WTC11 (cell line): ENCODE measurements around the gene OXLD1. TPM values are rescaled to one million over a fixed set of nuclear protein-coding genes. Genes with fewer than 3 reads are reported as not detected.

Source experiments
- ATF6 ChIP-seq: sonication (generic); formaldehyde crosslinking; IDR thresholded peaks from 2 replicates; pipeline ENCODE4 v1.8.1; 2023; ENCODE audit warnings: mild to moderate bottlenecking, missing genetic modification reagents
- E2F1 ChIP-seq: sonication (generic); formaldehyde crosslinking; IDR thresholded peaks from 2 replicates; pipeline ENCODE4 v1.8.0; 2022; ENCODE audit warnings: mild to moderate bottlenecking, missing genetic modification reagents
- E2F4 ChIP-seq: sonication (generic); formaldehyde crosslinking; IDR thresholded peaks from 2 replicates; pipeline ENCODE4 v1.8.1; 2022; ENCODE audit warnings: low read depth, mild to moderate bottlenecking, moderate library complexity, missing genetic modification reagents, borderline replicate concordance
- GTF2I ChIP-seq: fragments of 250-450 bp; sonication (Bioruptor Pico); conservative IDR thresholded peaks from 2 replicates; pipeline ENCODE4 v1.4.0; 2021; ENCODE audit warnings: mild to moderate bottlenecking
- HMGA2 ChIP-seq: fragments of 250-450 bp; sonication (Bioruptor Pico); IDR thresholded peaks from 2 replicates; pipeline ENCODE4 v1.4.0; 2021; ENCODE audit warnings: mild to moderate bottlenecking, moderate library complexity
- IRF2 ChIP-seq: sonication (generic); formaldehyde crosslinking; IDR thresholded peaks from 2 replicates; pipeline ENCODE4 v1.8.0; 2022; ENCODE audit warnings: low read depth, missing genetic modification reagents, borderline replicate concordance
- JAZF1 ChIP-seq: fragments of 250-450 bp; sonication (Bioruptor Pico); IDR thresholded peaks from 2 replicates; pipeline ENCODE4 v1.9.0; 2021; ENCODE audit warnings: moderate library complexity, mild to moderate bottlenecking, inconsistent platforms
- KAT7 ChIP-seq: sonication (generic); formaldehyde crosslinking; IDR thresholded peaks from 2 replicates; pipeline ENCODE4 v1.8.1; 2023; ENCODE audit warnings: missing genetic modification reagents, mild to moderate bottlenecking, borderline replicate concordance
- MAX ChIP-seq: sonication (generic); formaldehyde crosslinking; IDR thresholded peaks from 2 replicates; pipeline ENCODE4 v1.8.0; 2022; ENCODE audit warnings: mild to moderate bottlenecking, missing genetic modification reagents
- NFATC4 ChIP-seq: fragments of 250-450 bp; sonication (Bioruptor Pico); IDR thresholded peaks from 2 replicates; pipeline ENCODE4 v1.9.0; 2021; ENCODE audit warnings: mild to moderate bottlenecking
- NR3C1 ChIP-seq: sonication (generic); formaldehyde crosslinking; conservative IDR thresholded peaks from 2 replicates; pipeline ENCODE4 v1.8.1; 2023; ENCODE audit warnings: low read depth, mild to moderate bottlenecking, missing genetic modification reagents
- PRRX2 ChIP-seq: fragments of 250-450 bp; sonication (Bioruptor Pico); IDR thresholded peaks from 2 replicates; pipeline ENCODE4 v1.8.0; 2021; ENCODE audit warnings: mild to moderate bottlenecking
- SMAD4 ChIP-seq: sonication (generic); formaldehyde crosslinking; IDR thresholded peaks from 2 replicates; pipeline ENCODE4 v1.8.0; 2022; ENCODE audit warnings: mild to moderate bottlenecking, missing genetic modification reagents
- TP53 ChIP-seq: sonication (generic); formaldehyde crosslinking; IDR thresholded peaks from 2 replicates; pipeline ENCODE4 v1.8.1; 2023; ENCODE audit warnings: mild to moderate bottlenecking, missing genetic modification reagents
- ZBTB43 ChIP-seq: sonication (generic); formaldehyde crosslinking; IDR thresholded peaks from 2 replicates; pipeline ENCODE4 v1.8.1; 2023; ENCODE audit warnings: mild to moderate bottlenecking, missing genetic modification reagents
- ZNF232 ChIP-seq: sonication (generic); formaldehyde crosslinking; IDR thresholded peaks from 2 replicates; pipeline ENCODE4 v1.8.0; 2022; ENCODE audit warnings: mild to moderate bottlenecking, missing genetic modification reagents
- ZNF317 ChIP-seq: sonication (generic); formaldehyde crosslinking; IDR thresholded peaks from 2 replicates; pipeline ENCODE4 v1.8.1; 2023; ENCODE audit warnings: low read depth, mild to moderate bottlenecking, moderate library complexity, missing genetic modification reagents, borderline replicate concordance
- total RNA-seq: library from RNA; stranded (reverse); gene quantifications from 3 replicates; pipeline ENCODE4 v1.2.3, GENCODE V29; 2021
- TF ChIP-seq, protein P1 (sequence below): fragments of 250-450 bp; sonication (Bioruptor Pico); IDR thresholded peaks from 2 replicates; pipeline ENCODE4 v1.9.0; 2021; ENCODE audit warnings: mild to moderate bottlenecking
- TF ChIP-seq, protein P2 (sequence below): sonication (generic); formaldehyde crosslinking; IDR thresholded peaks from 2 replicates; pipeline ENCODE4 v1.8.1; 2022; ENCODE audit warnings: missing genetic modification reagents, borderline replicate concordance
- TF ChIP-seq, protein P3 (sequence below): sonication (generic); formaldehyde crosslinking; IDR thresholded peaks from 2 replicates; pipeline ENCODE4 v1.8.1; 2022; ENCODE audit warnings: low read depth, missing genetic modification reagents, borderline replicate concordance
- TF ChIP-seq, protein P4 (sequence below): fragments of 250-450 bp; sonication (Bioruptor Pico); IDR thresholded peaks from 2 replicates; pipeline ENCODE4 v1.9.0; 2021; ENCODE audit warnings: mild to moderate bottlenecking
- TF ChIP-seq, protein P5 (sequence below): fragments of 250-450 bp; sonication (Bioruptor Pico); IDR thresholded peaks from 2 replicates; pipeline ENCODE4 v2.1.2; 2022; ENCODE audit warnings: mild to moderate bottlenecking, moderate library complexity

The OXLD1 gene
- total RNA-seq, 1 experiment from 2014 or later, result 49.6 TPM

- TF ChIP-seq E2F4 (CRISPR knock-in tag) (peak; percentile 72), PRRX2 (CRISPR knock-in tag) (no peak), ZNF232 (CRISPR knock-in tag) (no peak), ZBTB43 (CRISPR knock-in tag) (0 out of 2 replicates have a peak, but pooled peaks have one; percentile 14), IRF2 (no peak), TP53 (CRISPR knock-in tag) (no peak), KAT7 (CRISPR knock-in tag) (no peak), ATF6 (CRISPR knock-in tag) (no peak), E2F1 (no peak), NFATC4 (CRISPR knock-in tag) (peak; percentile 69; the same call in 1 of the 2 replicates), SMAD4 (CRISPR knock-in tag) (no peak), JAZF1 (CRISPR knock-in tag) (no peak), ZNF317 (0 out of 2 replicates have a peak, but pooled peaks have one; percentile 29), MAX (peak; percentile 69; the same call in 1 of the 2 replicates), NR3C1 (CRISPR knock-in tag) (no peak), GTF2I (no peak), HMGA2 (CRISPR knock-in tag) (no peak)
- TF ChIP-seq, protein P1, sequence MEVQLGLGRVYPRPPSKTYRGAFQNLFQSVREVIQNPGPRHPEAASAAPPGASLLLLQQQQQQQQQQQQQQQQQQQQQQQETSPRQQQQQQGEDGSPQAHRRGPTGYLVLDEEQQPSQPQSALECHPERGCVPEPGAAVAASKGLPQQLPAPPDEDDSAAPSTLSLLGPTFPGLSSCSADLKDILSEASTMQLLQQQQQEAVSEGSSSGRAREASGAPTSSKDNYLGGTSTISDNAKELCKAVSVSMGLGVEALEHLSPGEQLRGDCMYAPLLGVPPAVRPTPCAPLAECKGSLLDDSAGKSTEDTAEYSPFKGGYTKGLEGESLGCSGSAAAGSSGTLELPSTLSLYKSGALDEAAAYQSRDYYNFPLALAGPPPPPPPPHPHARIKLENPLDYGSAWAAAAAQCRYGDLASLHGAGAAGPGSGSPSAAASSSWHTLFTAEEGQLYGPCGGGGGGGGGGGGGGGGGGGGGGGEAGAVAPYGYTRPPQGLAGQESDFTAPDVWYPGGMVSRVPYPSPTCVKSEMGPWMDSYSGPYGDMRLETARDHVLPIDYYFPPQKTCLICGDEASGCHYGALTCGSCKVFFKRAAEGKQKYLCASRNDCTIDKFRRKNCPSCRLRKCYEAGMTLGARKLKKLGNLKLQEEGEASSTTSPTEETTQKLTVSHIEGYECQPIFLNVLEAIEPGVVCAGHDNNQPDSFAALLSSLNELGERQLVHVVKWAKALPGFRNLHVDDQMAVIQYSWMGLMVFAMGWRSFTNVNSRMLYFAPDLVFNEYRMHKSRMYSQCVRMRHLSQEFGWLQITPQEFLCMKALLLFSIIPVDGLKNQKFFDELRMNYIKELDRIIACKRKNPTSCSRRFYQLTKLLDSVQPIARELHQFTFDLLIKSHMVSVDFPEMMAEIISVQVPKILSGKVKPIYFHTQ (CRISPR knock-in tag), result no peak
- TF ChIP-seq, protein P2, sequence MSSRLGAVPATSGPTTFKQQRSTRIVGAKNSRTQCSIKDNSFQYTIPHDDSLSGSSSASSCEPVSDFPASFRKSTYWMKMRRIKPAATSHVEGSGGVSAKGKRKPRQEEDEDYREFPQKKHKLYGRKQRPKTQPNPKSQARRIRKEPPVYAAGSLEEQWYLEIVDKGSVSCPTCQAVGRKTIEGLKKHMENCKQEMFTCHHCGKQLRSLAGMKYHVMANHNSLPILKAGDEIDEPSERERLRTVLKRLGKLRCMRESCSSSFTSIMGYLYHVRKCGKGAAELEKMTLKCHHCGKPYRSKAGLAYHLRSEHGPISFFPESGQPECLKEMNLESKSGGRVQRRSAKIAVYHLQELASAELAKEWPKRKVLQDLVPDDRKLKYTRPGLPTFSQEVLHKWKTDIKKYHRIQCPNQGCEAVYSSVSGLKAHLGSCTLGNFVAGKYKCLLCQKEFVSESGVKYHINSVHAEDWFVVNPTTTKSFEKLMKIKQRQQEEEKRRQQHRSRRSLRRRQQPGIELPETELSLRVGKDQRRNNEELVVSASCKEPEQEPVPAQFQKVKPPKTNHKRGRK (CRISPR knock-in tag), result no peak
- TF ChIP-seq, protein P3, sequence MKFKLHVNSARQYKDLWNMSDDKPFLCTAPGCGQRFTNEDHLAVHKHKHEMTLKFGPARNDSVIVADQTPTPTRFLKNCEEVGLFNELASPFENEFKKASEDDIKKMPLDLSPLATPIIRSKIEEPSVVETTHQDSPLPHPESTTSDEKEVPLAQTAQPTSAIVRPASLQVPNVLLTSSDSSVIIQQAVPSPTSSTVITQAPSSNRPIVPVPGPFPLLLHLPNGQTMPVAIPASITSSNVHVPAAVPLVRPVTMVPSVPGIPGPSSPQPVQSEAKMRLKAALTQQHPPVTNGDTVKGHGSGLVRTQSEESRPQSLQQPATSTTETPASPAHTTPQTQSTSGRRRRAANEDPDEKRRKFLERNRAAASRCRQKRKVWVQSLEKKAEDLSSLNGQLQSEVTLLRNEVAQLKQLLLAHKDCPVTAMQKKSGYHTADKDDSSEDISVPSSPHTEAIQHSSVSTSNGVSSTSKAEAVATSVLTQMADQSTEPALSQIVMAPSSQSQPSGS, result no peak
- TF ChIP-seq, protein P4, sequence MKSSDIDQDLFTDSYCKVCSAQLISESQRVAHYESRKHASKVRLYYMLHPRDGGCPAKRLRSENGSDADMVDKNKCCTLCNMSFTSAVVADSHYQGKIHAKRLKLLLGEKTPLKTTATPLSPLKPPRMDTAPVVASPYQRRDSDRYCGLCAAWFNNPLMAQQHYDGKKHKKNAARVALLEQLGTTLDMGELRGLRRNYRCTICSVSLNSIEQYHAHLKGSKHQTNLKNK (CRISPR knock-in tag), result no peak
- TF ChIP-seq, protein P5, sequence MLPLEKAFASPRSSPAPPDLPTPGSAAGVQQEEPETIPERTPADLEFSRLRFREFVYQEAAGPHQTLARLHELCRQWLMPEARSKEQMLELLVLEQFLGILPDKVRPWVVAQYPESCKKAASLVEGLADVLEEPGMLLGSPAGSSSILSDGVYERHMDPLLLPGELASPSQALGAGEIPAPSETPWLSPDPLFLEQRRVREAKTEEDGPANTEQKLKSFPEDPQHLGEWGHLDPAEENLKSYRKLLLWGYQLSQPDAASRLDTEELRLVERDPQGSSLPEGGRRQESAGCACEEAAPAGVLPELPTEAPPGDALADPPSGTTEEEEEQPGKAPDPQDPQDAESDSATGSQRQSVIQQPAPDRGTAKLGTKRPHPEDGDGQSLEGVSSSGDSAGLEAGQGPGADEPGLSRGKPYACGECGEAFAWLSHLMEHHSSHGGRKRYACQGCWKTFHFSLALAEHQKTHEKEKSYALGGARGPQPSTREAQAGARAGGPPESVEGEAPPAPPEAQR (CRISPR knock-in tag), result no peak
Observed at GRCh38 chr17:81711814-81712467, 45.5 kb upstream of the OXLD1 start, which contains the start of gene SLC25A10 (continued).
